ENCODE measurements around the gene PNPLA1.

GRCh38 chr6:36277946-36278470 is 8.1 kb downstream of the PNPLA1 start:
- no peak for TF ChIP-seq GATA2 (IDR thresholded peaks at IDR 0.05; ENCODE audit: low read depth, low read length)
- TF ChIP-seq GATA3 (IDR thresholded peaks at IDR 0.05; ENCODE audit: low read depth, low read length): no peak

Data from SH-SY5Y (cell line).